ENCODE data around the gene BCL2L13. TPM values are rescaled to one million over a fixed set of nuclear protein-coding genes. Genes with fewer than 3 reads are reported as not detected.
"Not testable (repeated sequence)": the region's sequence is repeated elsewhere in the genome, so short reads cannot be mapped to it uniquely, and the experiment has no call there.

The BCL2L13 gene
- polyA plus RNA-seq, 2 donors, result 18.1 to 21.0 TPM

- H3K4me1 ChIP-seq (ENCODE audit: control insufficient read depth in 2 of 2, insufficient read depth in 2 of 2, low read length in 1 of 2); H3K4me3 ChIP-seq (ENCODE audit: low read depth in 1 of 2, low read length in 2 of 2); H3K27ac ChIP-seq (ENCODE audit: low read depth in 2 of 2, low read length in 1 of 2); H3K9me3 ChIP-seq (ENCODE audit: control insufficient read depth in 2 of 2, insufficient read depth in 1 of 2, low read depth in 1 of 2, low read length in 1 of 2); H3K36me3 ChIP-seq (ENCODE audit: control insufficient read depth in 2 of 2, insufficient read depth in 2 of 2, low read length in 1 of 2); H3K27me3 ChIP-seq (ENCODE audit: control insufficient read depth in 1 of 2, insufficient read depth in 2 of 2, low read length in 2 of 2): not testable (repeated sequence)
- whole genome bisulfite sequencing, 2 donors, result 90% methylated on average over 10 of the region's 10 CpGs
Measured at GRCh38 chr22:17763442-17763841, 124.9 kb downstream of the BCL2L13 start.

GRCh38 chr22:17764036-17764435 is 125.5 kb downstream of the BCL2L13 start:
- Histone ChIP-seq H3K4me1 (ENCODE audit: control insufficient read depth in 2 of 2, insufficient read depth in 2 of 2, low read length in 1 of 2) (no peaks in the 10 kb centered on the region), H3K27me3 (ENCODE audit: control insufficient read depth in 1 of 2, insufficient read depth in 2 of 2, low read length in 2 of 2) (no peaks in the 10 kb centered on the region), H3K4me3 (ENCODE audit: low read depth in 1 of 2, low read length in 2 of 2) (no peak overlapping the region), H3K9me3 (ENCODE audit: control insufficient read depth in 2 of 2, insufficient read depth in 1 of 2, low read depth in 1 of 2, low read length in 1 of 2) (no peaks in the 10 kb centered on the region), H3K36me3 (ENCODE audit: control insufficient read depth in 2 of 2, insufficient read depth in 2 of 2, low read length in 1 of 2) (no peaks in the 10 kb centered on the region), H3K27ac (ENCODE audit: low read depth in 2 of 2, low read length in 1 of 2) (no peak overlapping the region)
- 79 to 84% methylated on average over 5 of the region's 5 CpGs for WGBS, 2 donors

DNA sequence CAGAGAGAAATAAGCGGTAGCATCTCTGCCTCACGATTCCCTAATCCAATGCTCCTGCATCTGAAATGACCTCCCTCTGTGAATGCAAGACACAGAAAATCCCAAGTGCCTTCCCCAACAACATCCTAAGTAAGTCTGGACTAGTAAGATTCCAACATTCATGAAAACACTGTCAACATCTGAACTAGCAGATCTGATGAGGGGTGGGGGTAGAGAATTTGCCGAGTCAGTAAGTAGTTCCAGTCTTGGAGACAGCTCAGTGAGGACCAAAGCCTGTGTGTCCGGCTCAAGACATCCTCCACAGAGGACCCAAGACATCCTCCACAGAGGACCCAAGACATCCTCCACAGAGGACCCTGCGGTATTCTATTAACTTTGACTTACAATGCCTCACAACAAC is 126.3 kb downstream of the BCL2L13 start:
- WGBS, 2 donors, result 90 to 95% methylated on average over 5 of the region's 5 CpGs
- H3K27ac ChIP-seq (ENCODE audit: low read depth in 2 of 2, low read length in 1 of 2); H3K4me3 ChIP-seq (ENCODE audit: low read depth in 1 of 2, low read length in 2 of 2); H3K4me1 ChIP-seq (ENCODE audit: control insufficient read depth in 2 of 2, insufficient read depth in 2 of 2, low read length in 1 of 2); H3K9me3 ChIP-seq (ENCODE audit: control insufficient read depth in 2 of 2, insufficient read depth in 1 of 2, low read depth in 1 of 2, low read length in 1 of 2); H3K36me3 ChIP-seq (ENCODE audit: control insufficient read depth in 2 of 2, insufficient read depth in 2 of 2, low read length in 1 of 2); H3K27me3 ChIP-seq (ENCODE audit: control insufficient read depth in 1 of 2, insufficient read depth in 2 of 2, low read length in 2 of 2): not testable (repeated sequence)

DNA sequence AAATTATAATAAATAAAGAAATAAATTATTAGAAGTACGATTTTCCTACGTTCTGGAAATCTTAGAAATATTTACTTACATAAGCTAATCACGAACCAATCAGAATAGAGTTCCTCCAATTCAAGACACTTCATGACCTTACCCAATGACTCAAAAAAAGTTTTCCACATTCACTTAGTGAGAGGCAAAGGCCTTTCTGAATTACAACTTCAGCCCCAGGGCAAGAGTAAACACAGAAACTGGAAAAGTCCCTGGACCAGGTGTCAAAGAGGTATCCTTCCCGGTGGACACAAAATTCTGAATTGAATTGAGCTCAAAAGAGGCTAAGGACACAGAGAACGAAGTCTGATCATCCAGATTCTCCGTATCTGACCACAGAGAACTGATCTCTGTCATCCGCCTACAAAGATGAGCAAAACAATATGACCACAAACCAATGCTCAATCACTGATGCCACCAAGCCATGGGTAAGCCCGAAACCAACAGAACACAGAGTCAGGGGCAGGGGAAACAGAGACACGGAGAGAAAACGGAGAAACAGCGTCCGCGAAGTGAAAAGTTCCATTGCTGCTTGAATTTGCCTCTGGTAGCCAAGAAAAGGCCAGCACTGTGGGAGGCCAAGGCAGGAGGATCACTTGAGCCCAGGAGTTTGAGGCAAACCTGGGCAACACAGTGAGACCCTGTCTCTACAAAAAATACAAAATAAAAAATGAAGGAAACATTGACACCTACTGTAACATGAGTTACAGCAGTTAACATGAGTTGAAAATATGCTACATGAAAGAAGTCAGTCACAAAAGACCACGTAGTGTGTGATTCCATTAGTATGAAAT is 128.9 kb downstream of the BCL2L13 start:
- H3K27me3 ChIP-seq (ENCODE audit: control insufficient read depth in 1 of 2, insufficient read depth in 2 of 2, low read length in 2 of 2), result no peaks in the 10 kb centered on the region
- H3K4me1 ChIP-seq (ENCODE audit: control insufficient read depth in 2 of 2, insufficient read depth in 2 of 2, low read length in 1 of 2), result peaks cover 0 to 10% of the 10 kb centered on the region in 2 donors
- H3K36me3 ChIP-seq (ENCODE audit: control insufficient read depth in 2 of 2, insufficient read depth in 2 of 2, low read length in 1 of 2), result peaks cover 0 to 2% of the 10 kb centered on the region in 2 donors
- 74 to 82% methylated on average over 14 of the region's 14 CpGs for WGBS, 2 donors
- no peak overlapping the region for H3K4me3 ChIP-seq (ENCODE audit: low read depth in 1 of 2, low read length in 2 of 2)
- H3K27ac ChIP-seq (ENCODE audit: low read depth in 2 of 2, low read length in 1 of 2), result no peak overlapping the region
- no peaks in the 10 kb centered on the region for H3K9me3 ChIP-seq (ENCODE audit: control insufficient read depth in 2 of 2, insufficient read depth in 1 of 2, low read depth in 1 of 2, low read length in 1 of 2)

GRCh38 chr22:17769013-17769715 is 130.6 kb downstream of the BCL2L13 start:
- H3K4me3 ChIP-seq (ENCODE audit: low read depth in 1 of 2, low read length in 2 of 2), result no peak overlapping the region
- H3K9me3 ChIP-seq (ENCODE audit: control insufficient read depth in 2 of 2, insufficient read depth in 1 of 2, low read depth in 1 of 2, low read length in 1 of 2), result no peaks in the 10 kb centered on the region
- no peaks in the 10 kb centered on the region for H3K27me3 ChIP-seq (ENCODE audit: control insufficient read depth in 1 of 2, insufficient read depth in 2 of 2, low read length in 2 of 2)
- peaks cover 3 to 21% of the 10 kb centered on the region in 2 donors for H3K4me1 ChIP-seq (ENCODE audit: control insufficient read depth in 2 of 2, insufficient read depth in 2 of 2, low read length in 1 of 2)
- peaks cover 0 to 2% of the 10 kb centered on the region in 2 donors for H3K36me3 ChIP-seq (ENCODE audit: control insufficient read depth in 2 of 2, insufficient read depth in 2 of 2, low read length in 1 of 2)
- no peak overlapping the region for H3K27ac ChIP-seq (ENCODE audit: low read depth in 2 of 2, low read length in 1 of 2)
- whole genome bisulfite sequencing, 2 donors, result 77 to 88% methylated on average over 14 of the region's 14 CpGs

DNA sequence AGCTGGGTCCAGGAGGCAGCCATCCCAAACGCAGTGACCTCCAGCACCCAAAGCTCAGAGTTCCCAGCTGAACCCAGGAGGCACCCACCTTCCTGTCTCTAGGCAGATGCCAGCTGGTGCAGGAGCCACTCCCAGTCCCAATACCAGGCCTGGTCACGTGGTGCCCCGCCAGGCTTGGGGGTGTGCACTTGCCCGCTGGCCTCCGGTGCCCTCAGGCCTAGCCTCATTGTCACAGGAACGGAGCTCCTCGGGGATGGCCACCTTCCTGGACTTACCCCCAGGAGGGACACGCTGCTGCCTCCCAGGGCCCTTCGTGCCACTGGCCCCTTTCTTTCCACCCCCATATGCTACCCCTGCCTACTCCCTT is 131.1 kb downstream of the BCL2L13 start:
- Histone ChIP-seq H3K4me1 (ENCODE audit: control insufficient read depth in 2 of 2, insufficient read depth in 2 of 2, low read length in 1 of 2) (peaks cover 3 to 21% of the 10 kb centered on the region in 2 donors), H3K27me3 (ENCODE audit: control insufficient read depth in 1 of 2, insufficient read depth in 2 of 2, low read length in 2 of 2) (no peaks in the 10 kb centered on the region), H3K4me3 (ENCODE audit: low read depth in 1 of 2, low read length in 2 of 2) (no peak overlapping the region), H3K36me3 (ENCODE audit: control insufficient read depth in 2 of 2, insufficient read depth in 2 of 2, low read length in 1 of 2) (peaks cover 0 to 2% of the 10 kb centered on the region in 2 donors), H3K9me3 (ENCODE audit: control insufficient read depth in 2 of 2, insufficient read depth in 1 of 2, low read depth in 1 of 2, low read length in 1 of 2) (no peaks in the 10 kb centered on the region), H3K27ac (ENCODE audit: low read depth in 2 of 2, low read length in 1 of 2) (no peak overlapping the region)
- WGBS, 2 donors, result 72 to 74% methylated on average over 9 of the region's 9 CpGs

DNA sequence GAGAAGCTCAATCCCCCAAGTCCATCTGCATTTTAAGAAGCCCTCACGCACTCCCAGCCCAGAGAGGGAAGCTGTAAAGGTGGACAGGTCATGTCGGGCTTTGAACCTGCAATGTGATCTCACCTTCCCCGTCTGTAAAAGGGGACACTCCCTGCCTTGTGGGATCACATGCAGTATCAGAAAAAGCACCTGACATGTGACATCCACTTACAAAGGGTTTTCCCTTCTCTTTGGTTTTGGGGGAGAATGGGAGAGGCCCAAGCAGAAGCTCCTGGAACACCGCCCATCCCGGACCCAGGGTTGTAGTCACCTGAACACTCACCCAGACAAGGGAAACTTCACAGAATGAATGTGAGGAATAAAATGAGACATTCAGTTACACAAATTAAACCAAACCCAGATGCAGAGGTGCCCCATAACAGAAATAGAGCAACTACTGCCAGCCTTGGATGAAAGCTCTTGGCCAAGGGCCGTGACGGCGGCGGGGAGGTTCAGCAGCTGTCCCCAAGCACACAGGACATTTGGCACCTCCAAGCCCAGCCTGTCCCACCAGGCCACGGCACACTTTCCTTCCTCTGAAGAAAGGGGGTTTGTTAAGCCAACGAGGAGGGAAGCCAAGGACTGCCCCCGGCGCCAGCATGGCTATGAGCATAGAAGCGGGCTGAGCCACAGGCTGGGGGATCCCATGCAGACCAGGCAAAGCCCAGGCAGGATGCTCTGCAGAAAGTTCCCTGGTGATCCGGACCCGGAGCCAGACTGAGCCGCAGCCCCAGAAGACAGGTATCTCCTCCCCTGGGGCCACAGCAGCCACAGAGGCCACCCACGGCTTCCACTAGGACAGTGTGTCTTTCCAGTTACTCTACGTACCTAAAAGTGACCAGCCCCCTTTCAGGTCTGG is 131.9 kb downstream of the BCL2L13 start:
- H3K4me1 ChIP-seq (ENCODE audit: control insufficient read depth in 2 of 2, insufficient read depth in 2 of 2, low read length in 1 of 2), result peaks cover 3 to 21% of the 10 kb centered on the region in 2 donors
- H3K4me3 ChIP-seq (ENCODE audit: low read depth in 1 of 2, low read length in 2 of 2), result no peak overlapping the region
- 88 to 89% methylated on average over 19 of the region's 19 CpGs for WGBS, 2 donors
- H3K27me3 ChIP-seq (ENCODE audit: control insufficient read depth in 1 of 2, insufficient read depth in 2 of 2, low read length in 2 of 2), result no peaks in the 10 kb centered on the region
- no peaks in the 10 kb centered on the region for H3K9me3 ChIP-seq (ENCODE audit: control insufficient read depth in 2 of 2, insufficient read depth in 1 of 2, low read depth in 1 of 2, low read length in 1 of 2)
- H3K36me3 ChIP-seq (ENCODE audit: control insufficient read depth in 2 of 2, insufficient read depth in 2 of 2, low read length in 1 of 2), result peaks cover 0 to 2% of the 10 kb centered on the region in 2 donors
- H3K27ac ChIP-seq (ENCODE audit: low read depth in 2 of 2, low read length in 1 of 2), result no peak overlapping the region

GRCh38 chr22:17772249-17772957 is 133.8 kb downstream of the BCL2L13 start:
- Histone ChIP-seq H3K4me1 (ENCODE audit: control insufficient read depth in 2 of 2, insufficient read depth in 2 of 2, low read length in 1 of 2) (peaks cover 3 to 21% of the 10 kb centered on the region in 2 donors), H3K36me3 (ENCODE audit: control insufficient read depth in 2 of 2, insufficient read depth in 2 of 2, low read length in 1 of 2) (peaks cover 0 to 2% of the 10 kb centered on the region in 2 donors), H3K9me3 (ENCODE audit: control insufficient read depth in 2 of 2, insufficient read depth in 1 of 2, low read depth in 1 of 2, low read length in 1 of 2) (no peaks in the 10 kb centered on the region), H3K4me3 (ENCODE audit: low read depth in 1 of 2, low read length in 2 of 2) (no peak overlapping the region), H3K27ac (ENCODE audit: low read depth in 2 of 2, low read length in 1 of 2) (no peak overlapping the region), H3K27me3 (ENCODE audit: control insufficient read depth in 1 of 2, insufficient read depth in 2 of 2, low read length in 2 of 2) (no peaks in the 10 kb centered on the region)
- whole genome bisulfite sequencing, 2 donors, result 70 to 72% methylated on average over 21 of the region's 21 CpGs
